ENCODE data around the gene TSPAN9.

TSPAN9 gene

GRCh38 chr12:3281588-3282383, 204.6 kb downstream of the TSPAN9 start:
- no peak for FAIRE-seq

DNA sequence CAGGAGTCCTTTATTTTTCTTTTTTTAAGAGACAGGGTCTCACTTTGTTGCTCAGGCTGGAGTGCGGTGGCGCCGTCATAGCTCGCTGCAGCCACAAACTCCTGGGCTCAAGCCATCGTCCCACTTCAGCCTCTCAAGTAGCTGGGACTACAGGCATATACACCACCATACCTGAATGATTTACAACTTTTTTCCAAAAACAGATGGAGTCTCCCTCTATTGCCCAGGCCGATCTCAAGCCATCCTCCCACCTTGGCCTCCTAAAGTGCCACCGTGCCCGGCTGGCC, 205.1 kb downstream of the TSPAN9 start:
- FAIRE-seq: no peak

DNA sequence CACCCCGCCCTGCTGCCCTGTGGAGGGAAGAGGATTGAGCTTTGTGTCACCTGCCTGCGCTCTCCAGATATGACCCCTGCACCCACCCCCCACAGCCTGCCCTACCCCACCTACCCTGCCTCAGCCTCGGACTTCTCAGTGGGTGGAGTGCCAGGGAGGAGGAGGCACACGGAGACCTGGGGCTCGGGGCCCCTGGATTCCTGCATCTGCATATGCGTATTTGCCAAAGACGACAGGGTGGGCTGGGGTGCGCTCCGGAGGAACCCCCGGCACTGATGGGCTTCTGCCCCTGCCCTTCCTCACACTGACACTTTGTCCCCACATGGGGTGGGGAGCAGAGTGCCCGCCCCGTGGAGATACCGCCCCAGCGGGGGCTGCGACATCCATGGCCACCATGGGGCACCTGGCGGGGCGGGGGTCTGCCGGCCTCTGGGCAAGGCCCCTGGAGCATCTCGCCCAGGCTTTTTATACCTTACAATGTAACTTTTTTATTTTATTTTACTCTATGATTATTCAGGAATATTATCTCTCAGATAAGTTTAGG, 206.0 kb downstream of the TSPAN9 start:
- FAIRE-seq: no peak

GRCh38 chr12:3284405-3284804, 207.2 kb downstream of the TSPAN9 start:
- no peak for FAIRE-seq

GRCh38 chr12:3285570-3285969, 208.4 kb downstream of the TSPAN9 start:
- FAIRE-seq: no peak

- no peak for FAIRE-seq
These were observed 211.5 kb downstream of the TSPAN9 start for GRCh38 chr12:3288690-3289089.

GRCh38 chr12:3289702-3290101, 212.5 kb downstream of the TSPAN9 start:
- FAIRE-seq: no peak

DNA sequence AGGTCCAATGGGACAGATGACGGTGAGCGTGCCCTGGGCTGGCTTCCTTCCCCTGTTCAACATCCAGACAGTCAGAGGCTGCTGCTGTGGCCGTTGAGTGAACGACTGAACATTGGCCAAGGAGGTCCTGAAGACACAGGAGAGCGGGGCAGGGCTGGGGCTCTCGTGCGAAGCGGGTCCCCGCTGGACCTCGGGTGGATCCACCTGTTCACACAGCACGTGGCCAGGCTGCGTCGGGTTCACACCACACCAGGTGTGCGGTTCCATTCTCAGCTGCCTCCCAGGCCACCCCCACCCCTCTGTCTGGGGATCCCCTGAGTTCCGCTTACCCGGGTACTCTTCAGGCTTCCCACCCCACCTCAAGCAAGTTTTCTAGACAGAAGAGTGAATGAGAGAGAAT, 214.8 kb downstream of the TSPAN9 start:
- FAIRE-seq: no peak

DNA sequence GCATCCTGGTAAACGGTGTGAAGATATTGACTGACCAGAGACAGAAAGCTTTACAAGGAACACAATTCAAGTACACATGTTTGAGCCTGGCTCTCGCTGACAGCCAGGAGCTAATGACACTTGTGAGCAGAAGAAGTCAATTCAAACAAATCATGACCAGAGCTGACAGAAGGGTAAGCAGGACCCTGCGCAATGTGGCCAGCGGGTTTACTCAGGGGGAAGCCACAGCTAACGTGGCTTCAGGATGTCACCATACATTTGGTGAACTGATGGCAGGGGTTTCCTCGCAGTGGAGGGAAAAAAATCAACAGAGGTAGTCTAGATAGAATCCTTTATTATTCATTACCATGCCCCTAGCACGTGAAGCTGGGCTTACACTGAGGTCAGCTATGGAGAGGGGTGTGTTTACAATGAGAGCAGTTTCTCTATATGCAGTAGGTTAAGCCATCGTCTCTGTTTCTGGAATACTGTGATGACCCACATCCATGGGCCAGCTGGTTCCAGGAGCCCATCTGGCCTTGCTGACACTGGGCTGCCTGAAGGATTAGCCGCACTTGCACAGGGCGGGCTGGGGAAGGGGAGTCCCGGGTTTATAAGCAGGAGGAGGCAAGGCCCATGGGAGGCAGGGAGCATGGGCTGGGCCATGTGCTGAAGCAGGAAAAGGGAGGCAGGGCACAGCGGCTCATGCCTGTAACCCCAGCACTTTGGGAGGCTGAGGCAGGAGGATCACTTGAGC, 215.7 kb downstream of the TSPAN9 start:
- no peak for FAIRE-seq

- no peak for FAIRE-seq
These were observed 216.4 kb downstream of the TSPAN9 start for GRCh38 chr12:3293446-3294161.

DNA sequence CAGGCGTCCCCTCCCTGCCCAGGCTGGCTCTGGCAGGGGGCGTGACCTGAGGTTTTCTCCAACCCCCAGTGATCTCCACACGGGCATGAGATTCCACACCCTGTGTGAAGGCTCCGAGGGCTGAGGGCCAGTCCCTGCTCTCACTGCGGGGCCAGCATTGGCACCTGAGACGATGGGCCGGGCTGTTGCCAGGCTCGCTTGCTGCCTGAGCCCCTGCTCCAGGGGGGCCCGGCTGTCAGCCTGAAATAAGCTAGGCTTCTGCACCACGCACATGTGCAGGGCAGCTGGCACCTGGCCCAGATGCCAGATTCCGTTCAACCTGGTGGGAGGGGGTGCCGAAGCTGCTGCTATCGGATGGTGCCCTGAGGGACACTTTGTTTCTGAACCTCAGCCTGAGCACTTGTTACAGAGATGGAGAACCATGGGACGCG, 217.3 kb downstream of the TSPAN9 start:
- FAIRE-seq: no peak

DNA sequence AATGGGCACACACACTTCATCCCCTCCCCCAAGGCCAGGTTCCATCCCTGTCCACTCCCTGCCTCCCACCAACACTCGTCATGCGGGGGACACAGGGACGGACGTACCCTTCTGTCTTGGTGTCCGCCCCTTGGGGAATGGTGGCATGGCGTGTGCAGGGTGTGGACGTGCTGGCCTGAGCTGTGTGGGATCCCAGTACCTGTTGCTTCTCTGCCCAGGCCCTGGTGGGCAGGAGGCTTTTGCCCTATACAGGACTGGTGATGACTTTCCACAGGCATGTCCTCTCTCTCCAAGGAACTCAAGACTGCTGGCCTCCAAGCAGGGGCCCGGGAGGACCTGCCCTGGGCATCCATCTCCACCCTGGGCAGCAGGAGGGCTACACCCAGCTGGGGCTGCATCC, 218.0 kb downstream of the TSPAN9 start:
- FAIRE-seq: no peak

- FAIRE-seq: no peak
These were observed 218.6 kb downstream of the TSPAN9 start for GRCh38 chr12:3295646-3296408.

DNA sequence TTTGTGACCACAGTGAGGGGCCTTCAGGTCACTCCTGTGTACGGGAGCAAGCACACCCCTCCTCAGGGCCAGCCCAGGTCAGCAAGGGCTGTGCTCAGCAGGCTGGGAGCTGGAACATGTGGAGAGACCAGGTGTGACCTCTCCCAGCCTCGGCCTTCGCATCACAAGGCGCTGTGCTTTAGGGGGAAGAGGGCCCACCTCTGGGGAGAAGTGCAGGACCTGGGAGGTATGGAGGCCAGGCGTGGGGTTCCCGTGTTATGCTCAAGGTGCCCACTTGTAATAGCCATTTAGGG, 219.2 kb downstream of the TSPAN9 start:
- no peak for FAIRE-seq

DNA sequence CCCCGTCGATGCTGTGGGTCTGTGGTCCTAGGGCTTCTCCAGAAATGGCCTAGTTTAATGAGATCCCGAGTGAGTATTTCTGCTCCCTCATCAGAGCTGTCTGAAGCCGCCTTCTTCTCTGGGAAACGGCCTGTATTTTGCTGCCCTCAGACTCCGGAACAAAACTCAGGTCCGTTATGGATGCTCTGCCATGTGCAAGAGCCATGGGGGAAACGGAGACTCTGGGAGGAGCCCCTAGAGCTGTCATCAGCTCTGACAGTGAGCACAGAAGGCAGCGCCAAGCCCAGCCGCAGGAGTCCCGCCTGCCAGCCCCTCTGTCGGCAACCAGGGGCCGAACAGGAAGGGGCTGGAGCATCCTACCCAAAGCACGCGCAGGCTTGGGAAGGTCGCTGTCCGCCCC, 221.4 kb downstream of the TSPAN9 start:
- no peak for FAIRE-seq

GRCh38 chr12:3299929-3300832, 223.0 kb downstream of the TSPAN9 start:
- no peak for FAIRE-seq

DNA sequence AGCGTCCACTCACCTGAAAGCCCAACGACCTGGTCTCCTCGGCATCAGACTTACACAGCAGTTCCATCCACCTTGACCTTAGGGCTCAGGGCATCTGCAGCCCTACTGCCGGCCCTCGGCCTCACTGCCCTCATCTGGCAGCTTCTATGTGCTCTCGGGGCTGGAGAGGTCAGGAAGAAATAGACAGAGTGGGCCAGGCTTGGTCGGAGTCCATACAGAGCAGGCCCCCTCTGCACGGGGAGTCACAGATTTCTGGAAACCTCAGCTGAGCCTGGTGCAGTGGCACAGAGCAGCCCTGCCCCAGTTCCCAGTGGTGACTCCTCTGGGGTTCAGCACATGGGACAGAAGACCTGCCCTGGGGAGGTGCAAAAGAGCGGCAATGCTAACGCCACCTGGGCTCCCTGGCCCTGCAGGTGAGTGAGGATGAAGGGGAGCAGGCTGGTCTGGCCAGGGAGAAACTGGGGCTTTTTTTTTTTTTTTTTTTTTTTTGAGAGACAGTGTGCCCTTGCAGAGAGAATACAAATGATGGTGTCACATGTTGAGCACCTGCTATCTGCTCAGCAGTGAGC, 223.7 kb downstream of the TSPAN9 start:
- FAIRE-seq: no peak

DNA sequence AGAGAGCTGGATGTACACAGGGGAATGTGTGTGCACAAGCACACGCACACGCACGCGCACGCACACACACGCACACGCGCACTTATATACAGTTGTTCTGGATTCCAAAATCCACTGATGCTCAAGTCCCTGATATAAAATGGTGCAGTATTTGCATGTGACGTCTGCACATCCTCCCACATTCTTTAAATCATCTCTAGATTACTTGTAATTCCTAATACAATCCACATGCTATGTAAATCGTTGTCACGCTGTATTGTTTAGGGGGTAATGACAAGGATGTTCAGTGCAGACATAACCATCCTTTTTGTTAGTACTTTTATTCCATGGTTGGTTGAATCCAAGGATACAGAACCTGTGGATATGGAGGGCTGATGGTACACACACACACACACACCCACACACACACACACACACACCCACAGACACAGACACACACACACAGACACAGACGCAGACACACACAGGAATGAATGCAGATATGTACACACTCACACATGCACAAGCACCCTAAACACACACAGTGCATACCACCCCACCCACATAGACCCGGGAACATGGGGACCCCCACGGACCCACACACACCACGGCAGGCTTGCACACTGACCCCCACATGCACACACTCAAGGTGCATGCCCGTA, 225.3 kb downstream of the TSPAN9 start:
- FAIRE-seq: no peak

- no peak for FAIRE-seq
These were observed 226.4 kb downstream of the TSPAN9 start for GRCh38 chr12:3303410-3304136.

GRCh38 chr12:3304436-3305165, 227.4 kb downstream of the TSPAN9 start:
- FAIRE-seq: no peak

Measured in A204.1 (cell line).